Erythroblast (primary cell): ENCODE data around the gene TMEM266.

Experiments
- GATA1 ChIP-seq: IDR thresholded peaks from 2 replicates; pipeline ENCODE4 v1.6.1; 2011; ENCODE audit warnings: low read depth, mild to moderate bottlenecking, control low read depth, low read length, moderate library complexity
- POLR2A ChIP-seq: IDR thresholded peaks from 2 replicates; pipeline ENCODE4 v1.6.1; 2011; ENCODE audit warnings: mild to moderate bottlenecking, low read length

- TF ChIP-seq POLR2A (no peak), GATA1 (no peak)
Observed at GRCh38 chr15:76183930-76184649, 124.3 kb downstream of the TMEM266 start.
